ENCODE measurements around the gene SGSM2. TPM values are rescaled to one million over a fixed set of nuclear protein-coding genes. Genes with fewer than 3 reads are reported as not detected.
A peak's percentile ranks its signal among the peaks of the same experiment; 100 is the strongest.

SGSM2 gene
- polyA plus RNA-seq, 4 donors, result 47.9 to 92.8 (median 62.0) TPM

GRCh38 chr17:2396568-2397246 is 59.4 kb downstream of the SGSM2 start:
- peak in 3 of 4 donors; percentile 77 to 93 (median 88) for DNase-seq (ENCODE audit: low read depth in 4 of 4, low spot score in 3 of 4)

DNA sequence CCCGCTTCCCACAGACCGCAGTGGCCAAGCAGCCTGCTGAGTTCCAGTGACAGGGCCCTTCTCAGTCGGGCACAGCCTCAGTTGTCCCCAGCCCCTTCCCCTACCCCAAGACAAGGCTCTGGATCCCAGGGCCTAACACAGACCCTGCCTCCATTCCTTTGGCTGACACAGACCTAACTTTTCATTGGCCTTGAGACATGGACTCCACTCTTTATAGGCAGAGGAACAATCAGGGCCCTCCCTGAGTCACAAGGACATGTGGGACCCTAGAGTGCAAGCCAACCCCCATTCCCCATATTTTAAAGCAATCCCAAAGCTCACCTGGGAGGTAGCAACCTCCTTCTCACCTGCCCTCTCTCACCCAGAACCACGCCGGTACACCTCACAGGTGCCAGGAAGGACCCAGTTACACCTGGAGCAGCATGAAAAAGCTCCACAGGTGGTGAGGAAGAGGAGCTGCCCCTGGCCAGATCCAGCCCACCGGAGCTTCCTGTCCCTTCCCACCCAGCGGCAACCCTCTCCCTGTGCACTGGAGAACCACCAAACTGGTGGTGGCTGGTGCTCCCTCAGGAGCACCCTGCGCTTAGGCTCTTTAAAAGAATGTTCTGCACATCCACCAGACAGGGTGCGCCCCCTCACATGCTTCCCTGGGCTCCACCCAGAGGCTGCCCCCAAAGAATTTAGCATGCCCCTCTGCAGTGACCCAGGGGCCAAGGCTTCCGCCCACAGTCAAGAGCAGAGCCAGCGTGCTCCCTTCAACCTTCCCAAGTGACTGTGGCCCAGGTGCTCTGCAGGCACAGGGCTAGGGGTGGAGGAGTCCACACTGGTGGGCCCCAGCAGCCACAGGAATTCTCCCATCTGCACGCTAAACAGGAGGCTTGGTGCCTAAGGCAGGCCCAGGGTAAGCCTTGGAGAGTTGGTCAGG is 60.2 kb downstream of the SGSM2 start:
- no peak for DNase-seq (ENCODE audit: low read depth in 4 of 4, low spot score in 3 of 4)

DNA sequence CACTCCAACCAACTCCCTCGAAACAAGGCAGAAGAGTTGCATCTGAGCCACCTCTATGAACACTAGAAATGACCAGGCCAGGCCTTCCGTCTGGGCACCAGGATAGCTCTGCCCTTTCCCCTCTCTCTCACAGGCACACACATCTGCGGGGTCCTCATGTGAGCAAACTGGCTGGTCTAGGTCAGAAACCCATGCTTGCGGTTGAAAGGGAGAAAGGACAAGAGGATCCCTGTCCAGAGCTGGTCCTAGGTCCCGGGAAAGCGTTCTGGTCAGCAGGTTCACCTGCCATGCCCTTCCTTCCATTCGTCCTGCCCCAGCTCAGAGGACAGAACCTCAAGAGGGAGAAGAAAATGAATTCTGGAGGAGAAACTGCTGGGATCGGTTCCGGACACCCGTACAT is 60.9 kb downstream of the SGSM2 start:
- DNase-seq (ENCODE audit: low read depth in 4 of 4, low spot score in 3 of 4), result no peak

GRCh38 chr17:2398655-2399571 is 61.6 kb downstream of the SGSM2 start:
- no peak for DNase-seq (ENCODE audit: low read depth in 4 of 4, low spot score in 3 of 4)

GRCh38 chr17:2399572-2400473 is 62.5 kb downstream of the SGSM2 start:
- peak in 3 of 4 donors; percentile 88 to 91 (median 91) for DNase-seq (ENCODE audit: low read depth in 4 of 4, low spot score in 3 of 4)

GRCh38 chr17:2400474-2400866 is 63.2 kb downstream of the SGSM2 start:
- DNase-seq (ENCODE audit: low read depth in 4 of 4, low spot score in 3 of 4), result no peak

DNA sequence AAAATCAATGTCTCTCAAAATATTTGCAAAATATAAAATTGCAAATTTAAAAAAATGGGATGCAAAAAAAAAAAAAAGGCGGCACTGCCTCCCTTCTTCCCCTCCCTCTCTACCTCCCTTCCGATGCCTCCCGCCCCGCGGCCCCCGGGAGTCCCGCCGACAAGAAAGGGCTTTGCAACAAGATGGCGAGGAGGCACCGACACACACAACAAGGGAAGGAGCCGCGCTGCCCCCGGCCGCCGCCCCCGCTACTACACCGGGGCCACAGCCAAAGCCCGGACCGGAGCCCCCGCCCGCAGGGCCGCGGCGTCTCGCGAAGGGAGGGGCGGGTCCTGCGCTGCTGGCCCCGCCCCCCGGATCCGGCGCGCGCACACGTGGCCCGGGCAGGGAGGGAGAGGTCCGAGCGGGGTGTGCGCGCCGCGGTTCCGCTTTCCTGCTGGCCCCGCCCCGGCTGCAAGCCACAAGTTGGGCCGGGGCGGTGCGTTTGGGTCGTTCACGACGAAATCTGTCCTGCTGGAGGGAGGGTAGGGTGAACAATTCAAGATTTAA is 63.6 kb downstream of the SGSM2 start, which contains the start of gene MNT:
MNT (minus strand) TSS at position 184 of the 549 bp plus-strand sequence. CDS start 348 bp downstream, outside the sequence.
- DNase-seq (ENCODE audit: low read depth in 4 of 4, low spot score in 3 of 4), result peak in 3 of 4 donors; percentile 84 to 89 (median 87)

DNA sequence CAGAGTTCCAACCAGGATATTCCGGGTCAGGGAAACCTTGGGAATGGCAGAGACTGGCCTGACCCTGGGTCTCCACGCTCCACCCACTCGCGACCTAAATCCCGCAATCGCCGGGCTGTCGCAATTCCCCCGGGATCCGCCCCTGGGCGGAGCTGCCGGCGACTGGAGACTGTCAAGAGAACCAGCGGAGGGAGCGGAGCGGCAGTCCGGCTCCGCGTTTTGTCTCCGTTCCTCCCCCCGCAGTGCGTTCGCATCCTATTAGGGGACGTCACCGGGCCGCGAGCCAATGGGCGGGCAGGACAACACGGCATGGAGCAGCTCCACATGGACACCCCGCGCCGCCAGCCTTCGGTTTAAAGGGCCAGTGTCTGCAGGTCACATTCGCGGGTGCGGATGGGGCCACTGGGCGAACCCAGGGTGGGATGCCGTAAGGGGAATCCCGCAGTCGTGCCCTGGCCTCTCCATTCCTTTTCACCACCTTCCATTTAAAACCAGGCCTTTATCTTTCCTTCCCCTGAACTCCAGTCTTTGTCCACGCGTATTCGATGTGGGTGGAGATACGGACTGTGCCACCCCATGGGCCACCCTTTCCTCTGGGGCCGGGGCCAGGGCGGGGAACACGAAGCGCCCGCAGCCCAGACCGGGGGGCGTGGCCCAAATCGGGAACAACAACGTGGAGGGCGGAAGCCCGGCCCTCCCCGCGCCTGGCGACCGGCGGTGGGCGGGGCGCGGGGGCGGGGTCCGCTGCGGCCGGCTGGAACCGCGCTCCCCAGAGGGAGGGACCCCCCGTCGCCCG is 64.3 kb downstream of the SGSM2 start:
- peak; percentile 97 to 98 (median 97) for DNase-seq (ENCODE audit: low read depth in 4 of 4, low spot score in 3 of 4)

- no peak for DNase-seq (ENCODE audit: low read depth in 4 of 4, low spot score in 3 of 4)
Observed at GRCh38 chr17:2402544-2402943, 65.2 kb downstream of the SGSM2 start.

- no peak for DNase-seq (ENCODE audit: low read depth in 4 of 4, low spot score in 3 of 4)
Observed at GRCh38 chr17:2403044-2403443, 65.7 kb downstream of the SGSM2 start.

DNA sequence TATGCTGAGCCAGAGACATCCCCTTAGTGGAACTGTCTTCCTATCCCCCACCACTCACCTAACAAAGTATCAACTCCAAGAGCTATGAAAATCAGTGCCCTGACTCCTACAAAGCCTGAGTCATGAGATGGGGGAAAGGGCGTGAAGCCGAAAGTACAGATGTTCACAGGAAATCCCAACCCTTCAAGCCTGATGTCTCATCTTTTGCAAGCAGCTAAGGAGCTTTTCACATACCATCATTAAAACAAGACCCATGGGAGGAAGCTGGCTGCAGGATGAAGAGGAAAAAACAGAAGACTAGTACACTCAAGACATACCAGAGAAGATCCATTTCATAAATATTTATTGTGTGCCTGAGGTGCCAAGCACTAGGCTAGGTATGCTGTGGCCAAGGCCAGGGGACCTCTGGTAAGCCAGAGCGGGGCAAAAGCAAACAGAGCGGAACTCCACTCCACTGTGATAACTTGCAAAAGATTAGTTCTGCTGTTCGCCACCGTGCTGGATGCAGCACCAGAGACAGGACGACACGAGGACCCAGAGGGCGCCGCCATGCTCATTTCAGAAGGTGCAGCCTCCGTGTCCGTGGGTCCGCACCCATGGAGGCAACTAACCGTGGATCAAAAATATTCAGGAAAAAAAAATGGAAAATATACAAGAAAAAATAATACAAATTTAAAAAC is 68.1 kb downstream of the SGSM2 start:
- no peak for DNase-seq (ENCODE audit: low read depth in 4 of 4, low spot score in 3 of 4)

- DNase-seq (ENCODE audit: low read depth in 4 of 4, low spot score in 3 of 4), result no peak
Observed at GRCh38 chr17:2406271-2406902, 69.1 kb downstream of the SGSM2 start.

GRCh38 chr17:2406903-2407790 is 69.8 kb downstream of the SGSM2 start:
- DNase-seq (ENCODE audit: low read depth in 4 of 4, low spot score in 3 of 4), result peak in 1 of 4 donors; percentile 51

DNA sequence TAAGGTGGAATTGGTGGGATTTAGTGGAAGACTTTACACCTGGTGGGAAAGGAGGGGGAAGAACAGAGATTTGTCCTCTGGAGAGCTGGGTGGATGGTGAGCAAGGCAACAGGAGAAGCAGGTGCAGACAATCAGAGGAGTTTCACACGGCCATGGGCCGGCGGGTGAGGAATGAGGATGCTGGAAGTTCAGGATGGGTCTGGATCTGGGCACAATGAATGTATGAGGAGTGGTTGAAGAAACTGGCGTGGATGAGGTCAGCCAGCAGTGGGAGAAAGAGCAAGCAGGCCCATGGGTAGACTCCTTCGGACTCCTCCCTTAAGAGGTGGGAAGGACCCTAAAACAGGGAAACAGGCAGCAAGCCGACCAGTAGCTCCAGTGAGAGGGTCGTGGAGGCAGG is 73.7 kb downstream of the SGSM2 start:
- DNase-seq (ENCODE audit: low read depth in 4 of 4, low spot score in 3 of 4), result no peak

DNA sequence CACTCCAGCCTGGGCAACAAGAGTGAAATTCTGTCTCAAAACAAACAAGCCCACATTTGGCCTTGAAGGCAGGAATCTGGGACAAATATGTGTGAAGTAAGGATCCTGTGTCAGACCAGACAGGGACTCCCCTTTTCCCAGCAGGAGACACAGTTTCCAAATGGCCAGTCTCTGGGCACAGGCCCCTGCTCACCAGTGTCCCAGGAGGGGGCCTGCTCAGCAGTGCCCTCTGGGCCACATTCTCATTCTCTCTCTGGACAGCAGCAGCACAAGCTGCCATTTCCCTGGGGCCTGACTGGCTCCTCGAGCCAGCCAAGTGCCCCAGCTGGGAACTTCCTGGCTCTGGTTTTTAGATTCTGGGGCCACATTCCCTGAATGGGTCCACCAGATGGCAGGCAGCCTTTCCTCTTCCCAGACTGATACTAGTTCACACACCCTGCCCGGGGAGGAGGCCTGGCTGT is 75.3 kb downstream of the SGSM2 start:
- DNase-seq (ENCODE audit: low read depth in 4 of 4, low spot score in 3 of 4), result no peak

GRCh38 chr17:2414446-2415064 is 77.3 kb downstream of the SGSM2 start:
- DNase-seq (ENCODE audit: low read depth in 4 of 4, low spot score in 3 of 4), result no peak
